Superior temporal gyrus (tissue), 1 donor: ENCODE results near the gene DUSP14.
A peak's percentile ranks its signal among the peaks of the same experiment; 100 is the strongest.
"Not testable (repeated sequence)": the region's sequence is repeated elsewhere in the genome, so short reads cannot be mapped to it uniquely, and the experiment has no call there.

Experiments
- DNase-seq: peaks from one replicate; pipeline ENCODE4 v3.0.0-alpha.2; 2016; ENCODE audit errors: extremely low spot score

DUSP14 gene, protein sequence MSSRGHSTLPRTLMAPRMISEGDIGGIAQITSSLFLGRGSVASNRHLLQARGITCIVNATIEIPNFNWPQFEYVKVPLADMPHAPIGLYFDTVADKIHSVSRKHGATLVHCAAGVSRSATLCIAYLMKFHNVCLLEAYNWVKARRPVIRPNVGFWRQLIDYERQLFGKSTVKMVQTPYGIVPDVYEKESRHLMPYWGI

DNA sequence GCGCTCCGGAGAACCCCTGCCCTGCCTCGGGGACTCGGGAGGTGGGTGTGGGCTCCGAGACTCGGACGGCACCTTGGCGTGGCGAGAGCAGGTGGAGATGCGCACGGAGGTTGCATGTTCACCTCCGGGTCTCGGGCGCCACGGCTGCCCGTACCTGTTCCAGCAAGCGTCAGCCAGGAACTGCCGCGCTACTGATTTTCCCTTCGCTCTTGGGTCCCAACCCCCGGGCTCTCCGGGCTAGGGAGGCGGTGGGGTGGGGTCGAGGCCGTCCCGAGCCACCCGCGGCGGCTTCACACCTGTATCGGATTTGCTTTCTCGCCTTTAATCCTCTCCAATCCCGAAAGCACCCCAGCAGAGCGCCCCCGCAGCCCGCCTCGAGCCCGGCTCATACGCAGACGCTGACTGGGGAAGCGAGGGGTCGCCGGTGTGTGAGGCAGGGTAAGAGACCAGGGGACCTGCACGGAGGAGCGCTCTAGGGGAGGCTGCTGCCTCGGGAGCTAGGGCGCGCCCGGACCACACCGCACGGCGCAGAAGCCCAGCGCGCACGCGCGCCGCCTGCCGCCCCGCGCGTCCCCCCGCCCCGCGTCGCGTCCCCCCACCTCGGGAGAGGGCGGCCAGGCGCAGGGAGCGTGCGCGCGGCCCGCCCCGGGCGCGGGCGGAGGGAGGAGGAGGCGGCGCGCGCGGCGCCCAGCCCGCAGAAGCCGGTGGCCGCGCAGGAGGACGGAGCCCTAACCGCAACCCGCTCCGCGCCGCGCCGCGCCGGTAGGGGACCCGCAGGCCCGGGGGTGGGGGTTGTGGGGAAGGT, at the start of gene DUSP14:
Gene DUSP14, plus strand, starts transcription at position 695 of the 805 bp plus-strand sequence. CDS start 22,382 bp downstream, outside the sequence.
- DNase-seq: peak; percentile 76

DNA sequence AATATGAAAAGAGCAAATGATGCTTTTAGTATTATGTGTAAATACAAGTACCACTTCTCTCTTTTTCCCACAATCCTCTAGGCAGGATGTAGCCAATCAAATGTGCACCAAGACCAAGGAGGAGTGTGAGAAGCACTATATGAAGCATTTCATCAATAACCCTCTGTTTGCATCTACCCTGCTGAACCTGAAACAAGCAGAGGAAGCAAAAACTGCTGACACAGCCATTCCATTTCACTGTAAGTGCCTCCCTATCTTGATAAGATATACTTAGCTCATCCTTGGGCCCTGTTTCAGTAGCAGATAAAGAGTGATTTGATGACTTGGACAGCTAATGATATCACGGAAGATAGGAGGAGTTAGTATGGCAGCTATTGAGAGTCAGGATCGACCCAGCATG, 49.3 kb upstream of the DUSP14 start:
- DNase-seq: no peak

DNA sequence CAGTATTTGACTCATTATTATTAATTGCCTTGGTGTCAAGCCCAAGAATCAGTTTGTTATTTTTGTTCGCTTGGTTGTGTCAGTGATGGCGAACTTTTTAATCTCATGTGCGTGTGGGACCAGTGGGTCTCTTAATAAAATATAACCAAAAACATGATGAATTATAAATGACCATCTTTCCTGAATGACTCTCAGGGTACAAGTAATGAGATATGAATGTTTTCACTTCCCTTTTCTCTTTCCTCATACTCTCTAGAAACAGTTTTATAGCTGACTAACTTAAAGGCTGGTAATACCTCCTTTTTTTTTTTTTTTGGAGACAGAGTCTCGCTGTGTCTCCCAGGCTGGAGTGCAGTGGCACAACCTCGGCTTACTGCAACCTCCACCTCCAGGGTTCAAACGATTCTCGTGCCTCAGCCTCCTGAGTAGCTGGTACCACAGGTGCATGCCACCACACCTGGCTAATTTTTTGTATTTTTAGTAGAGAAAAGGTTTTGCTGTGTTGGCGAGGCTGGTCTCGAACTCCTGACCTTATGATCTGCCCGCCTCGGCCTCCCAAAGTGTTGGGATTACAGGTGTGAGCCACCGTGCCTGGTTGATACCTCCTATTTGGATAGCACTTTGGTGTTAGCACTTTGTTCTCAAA, 48.2 kb upstream of the DUSP14 start:
- peak; percentile 2 for DNase-seq

DNA sequence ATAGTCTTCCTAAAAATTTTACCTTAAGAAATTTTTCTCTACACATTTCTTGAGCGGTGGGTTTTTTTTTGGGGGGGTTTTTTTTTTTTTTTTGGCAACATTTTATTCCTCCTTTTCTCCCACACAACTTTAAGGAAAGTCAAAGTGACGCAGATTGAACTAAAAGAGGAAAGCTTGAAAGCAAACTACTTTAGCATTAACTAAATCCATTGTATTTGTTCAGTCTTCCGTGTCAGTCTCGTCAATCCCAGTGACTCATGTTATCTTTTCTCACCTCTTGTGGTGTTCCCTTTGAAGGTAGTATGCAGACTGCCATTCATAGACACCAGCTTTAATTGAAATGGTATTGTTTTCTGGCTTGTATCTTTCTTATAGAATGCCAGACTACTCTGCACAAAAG, 43.7 kb upstream of the DUSP14 start:
- DNase-seq: no peak

DNA sequence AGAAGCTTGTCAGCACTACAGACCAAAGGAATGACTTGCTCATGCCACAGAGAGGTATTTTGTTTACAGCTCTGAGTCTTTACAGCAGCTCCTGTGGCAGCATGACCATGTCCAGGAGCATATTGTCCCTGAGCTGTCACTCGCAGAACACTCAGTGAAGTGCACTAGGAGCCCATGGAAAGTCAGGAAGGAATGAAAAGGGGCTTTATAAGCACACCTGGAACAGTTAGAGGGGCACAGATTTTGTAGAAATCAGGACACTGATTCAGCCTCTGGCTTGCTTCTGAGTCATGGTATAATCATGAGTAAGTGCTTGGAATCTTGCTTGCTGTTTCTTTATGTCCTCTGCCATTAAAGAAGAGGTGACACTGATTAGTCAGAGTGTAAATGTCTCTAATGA, 42.0 kb upstream of the DUSP14 start:
- no peak for DNase-seq

DNA sequence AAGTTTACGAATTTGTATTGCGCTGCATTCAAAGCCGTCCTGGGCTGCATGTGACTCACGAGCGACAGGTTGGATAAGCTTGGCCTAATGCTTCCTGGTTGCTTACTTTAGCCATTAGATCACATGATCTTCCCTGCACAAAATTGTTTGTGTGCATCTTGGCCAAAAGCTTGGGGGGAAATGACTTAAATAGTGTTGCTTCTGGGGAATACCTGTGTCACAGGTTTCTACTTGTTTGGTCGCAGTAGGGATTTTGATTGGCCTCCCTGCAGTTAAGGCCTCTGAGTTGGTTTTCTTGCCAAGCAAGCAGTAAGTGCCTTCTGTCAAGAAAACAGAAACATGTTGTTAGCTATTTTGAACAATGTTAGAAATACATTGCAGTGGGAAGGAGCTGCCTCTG, 39.6 kb upstream of the DUSP14 start:
- DNase-seq: no peak

DNA sequence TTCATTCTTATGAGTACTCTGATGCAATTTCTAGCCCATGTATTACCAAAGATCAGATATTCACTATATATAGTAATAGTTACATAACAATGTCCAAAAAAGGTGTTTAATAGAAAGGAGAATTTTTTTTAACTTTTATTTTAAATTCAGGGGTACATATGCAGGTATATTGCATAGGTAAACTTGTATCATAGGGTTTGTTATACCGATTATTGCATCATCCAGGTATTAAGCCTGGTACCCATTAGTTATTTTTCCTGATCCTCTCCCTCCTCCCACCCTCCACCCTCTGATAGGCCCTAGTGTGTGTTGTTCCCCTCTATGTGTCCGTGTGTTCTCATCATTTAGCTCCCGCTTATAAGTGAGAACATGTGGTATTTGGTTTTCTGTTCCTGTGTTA, 31.9 kb upstream of the DUSP14 start:
- DNase-seq: not testable (repeated sequence)

DNA sequence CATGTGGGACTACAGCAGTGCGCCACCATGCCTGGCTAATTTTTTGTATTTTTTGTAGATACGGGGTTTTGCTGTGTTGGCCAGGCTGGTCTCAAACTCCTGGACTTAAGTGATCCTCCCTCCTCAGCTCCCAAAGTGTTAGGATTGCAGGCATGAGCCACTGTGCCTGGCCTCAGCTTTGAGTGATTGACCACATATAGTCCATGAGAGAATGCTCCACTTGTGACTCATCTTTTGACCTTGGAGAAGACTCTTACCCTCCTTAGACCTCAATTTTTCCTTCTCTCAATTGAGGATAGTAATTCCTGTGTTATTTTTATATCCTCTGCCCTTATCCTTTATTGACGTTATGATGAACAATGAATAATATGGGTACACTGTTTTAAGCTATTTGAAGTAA, 30.9 kb upstream of the DUSP14 start:
- DNase-seq: no peak

DNA sequence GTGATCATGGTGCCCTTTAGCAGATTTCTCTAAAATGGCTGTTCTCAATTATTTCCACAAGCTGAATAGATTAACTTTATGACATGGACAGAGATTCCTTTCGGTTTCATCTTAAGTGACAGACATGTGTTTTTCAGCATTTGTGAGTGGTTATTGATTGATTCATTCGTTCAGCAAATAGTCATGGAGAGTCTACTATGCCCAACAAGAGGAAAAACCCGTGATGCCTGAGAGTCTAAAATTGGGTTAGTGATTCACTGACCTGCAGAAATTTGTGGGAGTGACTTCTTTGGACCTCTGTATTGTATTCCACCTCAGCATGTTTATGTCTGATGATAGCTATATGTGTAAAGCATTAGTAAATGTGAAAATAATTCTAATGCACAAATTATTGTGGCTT, 28.0 kb upstream of the DUSP14 start:
- DNase-seq: no peak

DNA sequence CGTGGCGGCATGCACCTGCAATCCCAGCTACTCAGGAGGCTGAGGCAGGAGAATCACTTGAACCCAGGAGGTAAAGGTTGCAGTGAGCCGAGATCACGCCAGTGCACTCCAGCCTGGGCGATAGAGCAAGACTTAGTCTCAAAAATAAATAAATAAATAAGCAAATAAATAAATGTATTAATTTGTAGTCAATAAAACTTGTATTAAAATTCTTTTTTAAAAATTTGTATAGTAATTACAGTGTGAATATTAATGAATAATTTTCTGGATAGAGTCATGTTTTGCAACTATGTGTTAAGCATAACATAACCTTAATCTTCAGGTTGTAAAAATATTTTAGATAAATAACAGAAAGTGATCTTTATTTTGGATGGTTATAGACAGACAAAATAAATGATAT, 27.2 kb upstream of the DUSP14 start:
- no peak for DNase-seq

DNA sequence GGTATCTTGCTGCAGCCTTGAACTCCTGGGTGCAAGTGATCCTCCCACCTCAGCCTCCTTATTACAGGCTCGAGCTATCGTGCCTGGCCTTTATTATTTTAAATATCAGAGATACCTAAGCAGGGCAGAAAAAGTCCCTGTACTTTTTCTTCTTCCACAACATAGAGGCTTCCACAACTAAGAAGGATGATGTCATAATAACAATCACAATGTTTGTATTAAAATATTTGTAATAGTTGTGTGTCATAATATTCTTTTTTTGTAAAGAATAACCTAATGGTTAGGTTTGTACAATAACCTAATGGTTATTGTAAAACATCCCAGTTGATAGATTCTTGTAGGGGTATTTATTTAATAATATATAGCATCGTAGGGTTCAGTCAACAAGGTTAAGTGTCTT, 26.7 kb upstream of the DUSP14 start:
- DNase-seq: no peak

DNA sequence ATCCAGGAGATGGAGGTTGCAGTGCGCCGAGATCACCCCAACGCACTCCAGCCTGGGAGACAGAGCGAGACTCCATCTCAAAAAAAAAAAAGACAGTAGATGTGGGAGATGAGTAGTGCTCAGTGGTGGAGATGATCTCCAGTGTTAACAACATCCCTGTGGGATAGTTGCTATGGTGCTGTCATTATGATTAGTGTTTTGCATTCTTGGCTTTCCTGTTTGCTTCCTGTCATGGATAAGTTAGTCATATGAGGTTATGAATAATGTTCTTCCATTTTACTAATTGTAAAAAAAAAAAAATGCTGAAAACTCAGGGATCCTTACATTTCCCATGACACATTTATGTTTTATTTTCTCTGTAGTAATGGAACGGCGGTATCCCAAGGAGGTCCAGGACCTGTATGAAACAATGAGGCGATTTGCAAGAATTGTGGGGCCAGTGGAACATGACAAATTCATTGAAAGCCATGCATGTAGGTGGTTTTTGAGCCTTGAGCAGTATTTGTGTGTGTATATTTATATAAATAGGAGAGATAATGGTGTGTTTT, 24.5 kb upstream of the DUSP14 start:
- no peak for DNase-seq

DNA sequence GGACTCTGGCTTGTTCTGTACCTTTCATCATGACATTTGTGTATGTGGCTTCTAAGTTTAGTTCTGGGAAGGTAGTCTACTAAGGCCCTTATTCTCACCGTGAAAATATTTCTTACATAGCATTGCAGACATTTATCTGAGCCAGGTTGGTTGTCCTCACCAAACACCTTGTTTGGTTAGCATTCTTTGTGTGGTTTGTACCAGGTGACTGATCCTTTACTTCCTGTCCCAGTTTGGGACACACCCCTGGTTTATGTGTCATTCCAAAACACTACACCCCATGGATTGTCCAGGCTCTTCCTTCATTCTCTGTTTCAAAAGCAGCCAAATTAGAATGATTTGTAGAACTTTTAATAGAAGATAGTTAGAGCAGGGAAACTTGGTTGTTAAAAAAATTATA, 23.2 kb upstream of the DUSP14 start:
- no peak for DNase-seq

DNA sequence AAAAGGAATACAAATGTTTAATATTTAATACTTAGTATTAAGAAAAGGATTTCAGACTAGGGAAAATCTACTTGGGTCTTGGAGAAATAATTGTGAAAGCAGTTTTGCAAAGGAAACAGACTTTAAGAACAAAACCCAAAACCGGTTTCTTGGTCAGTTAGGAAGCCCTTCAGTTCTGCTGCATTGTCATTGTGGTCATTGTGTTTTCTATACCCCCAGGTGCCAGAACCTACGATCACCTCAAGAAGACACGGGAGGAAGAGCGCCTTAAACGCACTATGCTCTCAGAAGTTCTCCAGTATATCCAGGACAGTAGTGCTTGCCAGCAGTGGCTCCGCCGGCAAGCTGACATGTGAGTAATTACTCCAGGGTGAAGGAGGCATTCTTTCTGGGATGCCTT, 19.5 kb upstream of the DUSP14 start:
- DNase-seq: no peak

DNA sequence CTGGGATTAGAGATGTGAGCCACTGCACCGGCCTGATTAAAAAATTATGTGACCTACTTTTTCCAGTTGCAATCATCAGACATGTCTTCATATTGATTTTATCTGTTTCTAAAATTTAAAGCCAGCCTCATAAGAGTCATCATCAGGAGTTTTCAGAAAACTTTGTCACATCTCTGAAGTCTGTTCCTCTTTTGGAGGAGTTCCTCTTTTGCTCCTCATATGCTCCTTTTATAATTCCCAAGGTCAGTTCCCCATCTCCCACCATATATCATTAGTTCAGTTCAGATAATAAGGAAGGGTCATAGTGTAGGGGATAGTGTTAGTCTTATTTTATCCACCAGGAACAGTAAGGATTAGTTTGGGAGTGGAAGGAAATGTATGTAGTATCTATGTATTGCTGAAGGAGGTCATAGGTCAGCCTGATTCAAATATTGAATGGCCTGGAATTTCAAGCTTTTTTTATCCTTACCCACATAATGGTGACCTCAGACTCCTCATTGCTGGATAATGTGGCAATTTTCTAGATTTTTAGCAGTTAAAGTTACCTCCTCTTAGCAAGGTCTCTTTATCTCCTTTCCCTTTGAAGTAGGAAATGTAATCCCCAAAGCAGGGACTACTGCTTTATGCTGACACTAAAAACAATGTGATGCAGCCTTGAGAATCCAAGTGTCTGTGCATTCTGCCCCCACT, 13.8 kb upstream of the DUSP14 start:
- no peak for DNase-seq

DNA sequence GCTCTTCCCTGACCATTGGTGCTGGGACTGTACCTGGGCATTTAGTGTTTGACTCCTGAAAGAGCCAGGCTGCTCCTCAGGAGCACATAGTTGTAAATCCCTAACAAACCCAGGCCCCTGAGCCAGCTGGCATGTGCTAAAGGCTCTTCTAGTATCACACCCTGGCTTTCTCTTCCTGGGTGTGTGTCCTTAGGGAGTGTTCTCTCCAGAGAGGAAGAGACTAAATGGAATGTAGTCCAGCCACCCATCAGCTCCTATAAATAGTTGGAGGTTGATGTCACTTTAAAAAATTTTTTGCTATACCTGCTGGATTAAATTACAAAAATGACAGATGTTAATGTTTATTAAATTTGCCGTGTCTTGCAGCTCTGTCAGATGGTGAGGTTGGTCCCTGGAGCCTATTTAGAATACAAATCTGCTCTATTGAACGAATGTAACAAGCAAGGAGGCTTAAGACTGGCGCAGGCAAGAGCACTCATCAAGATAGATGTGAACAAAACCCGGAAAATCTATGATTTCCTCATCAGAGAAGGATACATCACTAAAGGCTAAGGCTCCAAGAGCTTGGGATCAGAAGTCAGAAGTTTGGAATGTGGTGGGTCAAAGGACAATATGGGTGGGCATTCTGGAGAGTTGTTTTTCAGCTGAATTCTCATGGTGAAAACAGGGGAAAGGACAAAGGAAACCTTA, 13.1 kb upstream of the DUSP14 start:
- DNase-seq: peak; percentile 25

DNA sequence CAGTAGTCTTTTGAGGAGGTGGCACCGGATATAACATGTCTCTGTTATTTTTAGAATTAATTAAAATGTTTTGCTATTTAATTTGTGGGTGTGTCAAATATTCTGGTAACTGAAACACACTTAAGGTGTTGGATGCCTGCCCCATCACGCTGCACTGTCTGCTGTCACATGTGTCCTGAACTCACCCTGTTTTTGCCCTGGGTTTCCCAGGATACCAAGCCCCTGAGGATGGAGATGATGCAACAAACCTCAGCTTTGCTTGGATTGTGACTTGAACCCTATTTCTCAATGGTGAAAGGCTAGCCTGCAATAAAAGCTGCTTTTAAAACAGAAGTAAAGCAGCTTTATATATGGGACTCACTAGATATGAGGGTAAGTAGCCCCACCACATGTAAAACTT, 11.5 kb upstream of the DUSP14 start:
- no peak for DNase-seq

DNA sequence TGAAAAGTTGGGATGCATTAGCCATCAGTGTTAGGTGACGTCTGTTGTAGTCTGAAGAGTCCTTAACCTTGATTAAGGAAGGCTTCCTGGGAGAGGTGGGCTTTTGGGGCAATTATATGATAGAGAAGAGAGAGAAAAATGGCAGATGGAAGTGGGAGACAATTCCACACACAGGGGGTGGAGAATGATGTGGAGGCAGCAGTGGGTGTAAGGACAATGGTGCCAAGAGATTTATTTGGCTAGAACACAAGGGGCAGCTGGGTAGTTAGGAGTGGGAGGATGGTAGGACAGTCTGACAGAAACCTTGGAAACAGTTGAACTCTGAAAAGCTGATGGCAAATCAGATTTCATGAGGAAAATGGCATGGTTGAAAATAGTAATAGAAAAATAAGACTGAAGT, 10.7 kb upstream of the DUSP14 start:
- DNase-seq: no peak

DNA sequence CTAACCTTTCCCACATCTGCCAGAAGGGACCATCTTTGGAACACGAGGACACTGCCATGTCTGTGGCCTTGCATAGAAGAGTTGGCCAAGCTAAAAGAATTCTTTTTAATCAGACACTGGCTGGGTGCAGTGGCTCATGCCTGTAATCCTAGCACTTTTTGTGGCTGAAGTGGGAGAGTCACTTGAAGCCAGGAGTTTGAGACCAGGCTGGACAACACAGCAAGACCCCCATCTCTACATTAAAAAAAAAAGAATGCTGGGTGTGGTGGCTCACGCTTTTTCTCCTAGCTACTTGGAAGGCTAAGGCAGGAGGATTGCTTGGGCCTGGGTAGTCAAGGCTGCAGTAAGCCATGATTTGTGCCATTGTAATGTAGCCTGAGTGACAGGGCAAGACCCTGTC, 9.3 kb upstream of the DUSP14 start:
- no peak for DNase-seq

DNA sequence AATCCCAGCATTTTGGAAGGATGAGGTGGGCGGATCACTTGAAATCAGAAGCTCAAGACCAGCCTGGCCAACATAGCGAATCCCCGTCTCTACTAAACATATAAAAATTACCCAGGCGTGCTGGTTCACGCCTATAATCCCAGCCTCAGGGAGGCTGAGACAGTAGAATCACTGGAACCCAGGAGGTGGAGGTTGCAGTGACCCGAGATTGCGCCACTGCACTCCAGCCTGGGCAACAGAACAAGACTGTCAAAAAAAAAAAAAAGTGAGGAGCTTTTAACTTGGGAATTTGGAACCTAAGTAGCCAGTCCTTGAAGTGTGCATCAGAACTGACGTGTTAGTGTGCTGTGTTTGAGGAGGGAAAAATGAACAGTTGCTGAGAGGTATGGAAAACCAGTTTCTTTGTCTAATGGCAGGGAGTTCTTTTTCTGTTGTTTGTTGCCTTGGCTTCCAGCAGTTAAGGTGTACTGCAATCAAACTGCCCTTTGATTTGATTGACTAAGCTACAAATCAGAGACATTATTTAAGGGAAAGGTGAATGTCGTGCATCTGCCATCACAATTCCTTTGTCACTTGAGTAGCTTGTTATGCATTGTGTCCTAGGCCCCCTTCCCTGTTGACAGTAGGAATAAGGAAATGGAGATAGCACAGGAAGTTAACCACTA, 8.6 kb upstream of the DUSP14 start:
- DNase-seq: no peak
